ENCODE data around the gene EFCC1. TPM values are rescaled to one million over a fixed set of nuclear protein-coding genes. Genes with fewer than 3 reads are reported as not detected.

EFCC1 gene
- total and polyA plus RNA-seq, 2 of the 13 experiments (the other 11 are each of a cell fraction or from before 2014, with no cell fraction given) = not detected

DNA sequence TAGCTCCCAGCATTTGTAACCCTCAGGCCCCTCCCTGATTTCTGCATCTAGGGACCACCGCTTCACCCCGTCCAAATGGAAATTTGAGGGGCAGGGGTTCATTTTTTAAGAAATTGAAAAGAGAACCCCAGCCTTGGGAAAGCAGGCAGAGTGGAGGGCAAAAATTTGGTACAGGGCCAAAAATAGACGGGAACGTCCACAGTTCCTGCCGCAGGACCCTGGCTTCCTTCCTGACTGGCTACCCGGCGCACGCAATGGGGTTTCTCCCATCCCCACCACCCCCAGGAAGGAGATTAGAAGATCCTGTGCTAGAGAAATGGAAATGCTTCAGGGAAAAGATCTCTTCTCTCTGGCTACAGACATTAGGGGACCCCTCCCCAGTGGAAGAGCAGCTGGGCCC, 80.4 kb downstream of the EFCC1 start (continued):
- no peak for TF ChIP-seq ATF4 (CRISPR knock-in tag; IDR thresholded peaks at IDR 0.05)
- no peak for TF ChIP-seq ZNF644 (CRISPR knock-in tag; IDR thresholded peaks at IDR 0.05; ENCODE audit: low read depth)
- TF ChIP-seq MLXIP (CRISPR knock-in tag; IDR thresholded peaks at IDR 0.05; ENCODE audit: borderline replicate concordance) = no peak
- no peak for TF ChIP-seq NCOA5 (CRISPR knock-in tag; IDR thresholded peaks at IDR 0.05)
- TF ChIP-seq PRDM4 (CRISPR knock-in tag; IDR thresholded peaks at IDR 0.05; ENCODE audit: borderline replicate concordance) = no peak
- TF ChIP-seq ZNF788 (CRISPR knock-in tag; IDR thresholded peaks at IDR 0.05; ENCODE audit: borderline replicate concordance) = no peak
- TF ChIP-seq, protein P1, sequence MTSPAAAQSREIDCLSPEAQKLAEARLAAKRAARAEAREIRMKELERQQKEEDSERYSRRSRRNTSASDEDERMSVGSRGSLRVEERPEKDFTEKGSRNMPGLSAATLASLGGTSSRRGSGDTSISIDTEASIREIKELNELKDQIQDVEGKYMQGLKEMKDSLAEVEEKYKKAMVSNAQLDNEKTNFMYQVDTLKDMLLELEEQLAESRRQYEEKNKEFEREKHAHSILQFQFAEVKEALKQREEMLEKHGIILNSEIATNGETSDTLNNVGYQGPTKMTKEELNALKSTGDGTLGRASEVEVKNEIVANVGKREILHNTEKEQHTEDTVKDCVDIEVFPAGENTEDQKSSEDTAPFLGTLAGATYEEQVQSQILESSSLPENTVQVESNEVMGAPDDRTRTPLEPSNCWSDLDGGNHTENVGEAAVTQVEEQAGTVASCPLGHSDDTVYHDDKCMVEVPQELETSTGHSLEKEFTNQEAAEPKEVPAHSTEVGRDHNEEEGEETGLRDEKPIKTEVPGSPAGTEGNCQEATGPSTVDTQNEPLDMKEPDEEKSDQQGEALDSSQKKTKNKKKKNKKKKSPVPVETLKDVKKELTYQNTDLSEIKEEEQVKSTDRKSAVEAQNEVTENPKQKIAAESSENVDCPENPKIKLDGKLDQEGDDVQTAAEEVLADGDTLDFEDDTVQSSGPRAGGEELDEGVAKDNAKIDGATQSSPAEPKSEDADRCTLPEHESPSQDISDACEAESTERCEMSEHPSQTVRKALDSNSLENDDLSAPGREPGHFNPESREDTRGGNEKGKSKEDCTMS (CRISPR knock-in tag; conservative IDR thresholded peaks at IDR 0.05) = no peak

Measured in HepG2 (cell line).